Prostate gland (tissue), 2 donors: ENCODE data around the gene ZFHX2. TPM values are rescaled to one million over a fixed set of nuclear protein-coding genes. Genes with fewer than 3 reads are reported as not detected.

Experiments used
- DNase-seq: peaks from one replicate; pipeline ENCODE4 v3.0.0-alpha.2; 2019; ENCODE audit warnings: low spot score
- H3K27ac ChIP-seq, 2 donors: fragments of 200-600 bp; sonication (generic); 2 replicates each; pipeline ENCODE4 v1.5.1; 2017 to 2019
- H3K27me3 ChIP-seq: fragments of 200-600 bp; sonication (generic); replicated peaks from 2 replicates; pipeline ENCODE4 v1.5.1; 2019; ENCODE audit not compliant: insufficient read depth
- H3K36me3 ChIP-seq, 2 donors: fragments of 200-600 bp; sonication (generic); 1 replicate in 1 of 2; 2 replicates in 1 of 2; pipeline versions ENCODE4 v1.5.1 to v1.8.1; 2017 to 2019
- H3K4me1 ChIP-seq: fragments of 200-600 bp; sonication (generic); replicated peaks from 2 replicates; pipeline ENCODE4 v1.5.1; 2019
- H3K4me3 ChIP-seq, 2 donors: fragments of 200-600 bp; sonication (generic); 2 replicates each; pipeline ENCODE4 v1.5.1; 2017 to 2019
- H3K9me3 ChIP-seq: fragments of 200-600 bp; sonication (generic); 2 replicates; pipeline ENCODE4 v1.5.1; 2017
- CTCF ChIP-seq, 4 experiments: fragments of 200-600 bp in 2 of 4; fragments of 450-650 bp in 2 of 4; sonication (generic) in 2 of 4; IDR thresholded peaks; 1 replicate in 3 of 4; 2 replicates in 1 of 4; pipeline ENCODE4 v1.5.1; 2016 to 2019; ENCODE audit warnings: antibody characterized with exemption in 4 of 4, mild to moderate bottlenecking in 2 of 4, moderate library complexity in 2 of 4
- POLR2A ChIP-seq: fragments of 450-650 bp; IDR thresholded peaks from one replicate; pipeline ENCODE4 v1.6.1; 2016; ENCODE audit warnings: antibody characterized with exemption, mild to moderate bottlenecking
- POLR2AphosphoS5 ChIP-seq: sonication (generic); formaldehyde crosslinking; IDR thresholded peaks from one replicate; pipeline ENCODE4 v1.6.1; 2017; ENCODE audit warnings: antibody characterized with exemption
- WGBS: methylation state at CpG from one replicate; pipeline ENCODE4 v1.1.5; 2018; 5-methylcytosine and 5-hydroxymethylcytosine counted together
- intact Hi-C: fragments of 100-400 bp; cut with DNase I; formaldehyde crosslinking; loops from one replicate; pipeline ENCODE4 v1.14.2; 2022
- total RNA-seq, 2 donors: library from RNA; depleted of rRNA; stranded (reverse); fragments of >200 nt; gene quantifications; one replicate each; pipeline ENCODE4 v1.1.0, GENCODE V29; 2016

ZFHX2 gene
- total RNA-seq, 2 donors from 2014 or later: 2.5 to 3.1 TPM

- H3K36me3 ChIP-seq: no peaks in the 10 kb centered on the region
- H3K27ac ChIP-seq: no peak overlapping the region
- TF ChIP-seq POLR2A (no peak), CTCF (IDR thresholded peaks at IDR 0.05) (no peak), POLR2AphosphoS5 (no peak)
- no peaks in the 10 kb centered on the region for H3K4me1 ChIP-seq
- H3K9me3 ChIP-seq: no peaks in the 10 kb centered on the region
- 82% methylated on average over 1 of the region's 1 CpG for WGBS
- DNase-seq: no peak
- H3K27me3 ChIP-seq: no peaks in the 10 kb centered on the region
- no peak overlapping the region for H3K4me3 ChIP-seq
- intact Hi-C loops: no loop called here
Observed at GRCh38 chr14:23528555-23528954, 23.0 kb downstream of the ZFHX2 start.

- TF ChIP-seq CTCF (IDR thresholded peaks at IDR 0.05): no peak
- TF ChIP-seq POLR2A: no peak
- TF ChIP-seq POLR2AphosphoS5: no peak
- 76% methylated on average over 8 of the region's 8 CpGs for WGBS
- intact Hi-C loops: no loop called here
Observed at GRCh38 chr14:23525611-23526010, 26.0 kb downstream of the ZFHX2 start.

GRCh38 chr14:23524954-23525353 lies 26.6 kb downstream of the ZFHX2 start:
- no peak for DNase-seq
- no peak for TF ChIP-seq CTCF (IDR thresholded peaks at IDR 0.05)
- no peak for TF ChIP-seq POLR2AphosphoS5
- no peak for TF ChIP-seq POLR2A
- Histone ChIP-seq H3K27ac (no peak overlapping the region), H3K4me3 (no peak overlapping the region), H3K9me3 (no peaks in the 10 kb centered on the region), H3K36me3 (no peaks in the 10 kb centered on the region), H3K27me3 (no peaks in the 10 kb centered on the region), H3K4me1 (no peaks in the 10 kb centered on the region)
- intact Hi-C loops: no loop called here
- WGBS: 95% methylated on average over 14 of the region's 14 CpGs

More at GRCh38 chr14:23525611-23526010, 26.0 kb downstream of the ZFHX2 start:
- H3K4me1 ChIP-seq: no peaks in the 10 kb centered on the region
- no peak for DNase-seq
- no peak overlapping the region for H3K27ac ChIP-seq
- H3K4me3 ChIP-seq: no peak overlapping the region
- H3K9me3 ChIP-seq: no peaks in the 10 kb centered on the region
- no peaks in the 10 kb centered on the region for H3K27me3 ChIP-seq
- H3K36me3 ChIP-seq: no peaks in the 10 kb centered on the region

GRCh38 chr14:23523229-23524016 lies 28.1 kb downstream of the ZFHX2 start:
- TF ChIP-seq POLR2AphosphoS5: no peak
- TF ChIP-seq CTCF (IDR thresholded peaks at IDR 0.05): no peak
- TF ChIP-seq POLR2A: no peak
- no peaks in the 10 kb centered on the region for H3K36me3 ChIP-seq
- WGBS: 88% methylated on average over 16 of the region's 16 CpGs

GRCh38 chr14:23522643-23523198 lies 28.8 kb downstream of the ZFHX2 start:
- intact Hi-C loops: no loop called here
- 92% methylated on average over 9 of the region's 9 CpGs for WGBS

More at GRCh38 chr14:23523229-23524016, 28.1 kb downstream of the ZFHX2 start:
- DNase-seq: no peak
- Histone ChIP-seq H3K4me1 (no peaks in the 10 kb centered on the region), H3K27me3 (no peaks in the 10 kb centered on the region), H3K27ac (no peak overlapping the region), H3K4me3 (no peak overlapping the region), H3K9me3 (no peaks in the 10 kb centered on the region)
- intact Hi-C loops: no loop called here

More at GRCh38 chr14:23522643-23523198, 28.8 kb downstream of the ZFHX2 start:
- no peaks in the 10 kb centered on the region for H3K4me1 ChIP-seq
- DNase-seq: no peak
- TF ChIP-seq CTCF (IDR thresholded peaks at IDR 0.05) (no peak), POLR2AphosphoS5 (no peak), POLR2A (no peak)
- H3K4me3 ChIP-seq: no peak overlapping the region
- no peaks in the 10 kb centered on the region for H3K9me3 ChIP-seq
- H3K27me3 ChIP-seq: no peaks in the 10 kb centered on the region
- H3K36me3 ChIP-seq: no peaks in the 10 kb centered on the region
- H3K27ac ChIP-seq: no peak overlapping the region
